ENCODE measurements around the gene PNLIP.

- no peak for TF ChIP-seq POLR2A (IDR thresholded peaks at IDR 0.05)
- no peak for TF ChIP-seq CTCF (IDR thresholded peaks at IDR 0.05)
These were observed 43.3 kb downstream of the PNLIP start for GRCh38 chr10:116588995-116589394.
